ENCODE data around the gene CUL1. TPM values are rescaled to one million over a fixed set of nuclear protein-coding genes. Genes with fewer than 3 reads are reported as not detected.
A peak's percentile ranks its signal among the peaks of the same experiment; 100 is the strongest.

Gene CUL1
- total RNA-seq: 10 to 100 TPM; 46.9 to 48.7 TPM

- H3K9me3 Mint-ChIP-seq: no peaks in the 10 kb centered on the region
- peak within 1 kb of the TSS; percentile 77 for H3K27ac Mint-ChIP-seq
- H3K27me3 Mint-ChIP-seq: peaks cover 2% of the 10 kb centered on the region
- H3K36me3 Mint-ChIP-seq (ENCODE audit: low read depth): peaks cover 7% of the 10 kb centered on the region
- peak; percentile 87 for DNase-seq
- H3K4me1 Mint-ChIP-seq: peaks cover 53% of the 10 kb centered on the region
- ChIA-PET POLR2A (interaction anchor here (0.8 to 3.8 kb wide), 35 partner anchors 9 to 449 kb away, joined by 3 to 46 read pairs (median 4); partner anchors contain the start of genes EZH2, PDIA4, ZNF398 and ZNF425), CTCF (interaction anchor here (1.0 to 1.5 kb wide), 7 partner anchors 10 to 264 kb away, joined by 3 to 5 read pairs (median 5); no protein-coding TSS in a partner anchor)
- peak within 1 kb of the TSS; percentile 87 for H3K4me3 Mint-ChIP-seq
These were observed at the start of gene CUL1 for GRCh38 chr7:148698397-148699023. CUL1 (plus strand) TSS chr7:148698903; CDS start chr7:148730123, 31,220 bp downstream.

GRCh38 chr7:148650232-148650858, 48.4 kb upstream of the CUL1 start:
- H3K9me3 Mint-ChIP-seq: no peaks in the 10 kb centered on the region
- peaks cover 16% of the 10 kb centered on the region for H3K27me3 Mint-ChIP-seq

GRCh38 chr7:148652773-148653172, 45.9 kb upstream of the CUL1 start:
- ChIA-PET CTCF (interaction anchor here (1.2 kb wide), 1 partner anchor 69 kb away, joined by 4 read pairs; no protein-coding TSS in a partner anchor), POLR2A (no interaction called here)
- Mint-ChIP-seq H3K4me1 (no peaks in the 10 kb centered on the region), H3K27me3 (peaks cover 15% of the 10 kb centered on the region), H3K9me3 (no peaks in the 10 kb centered on the region), H3K4me3 (no peak overlapping the region), H3K27ac (no peak overlapping the region), H3K36me3 (ENCODE audit: low read depth) (no peaks in the 10 kb centered on the region)
- no peak for DNase-seq

More at GRCh38 chr7:148650232-148650858, 48.4 kb upstream of the CUL1 start:
- Mint-ChIP-seq H3K4me3 (no peak overlapping the region), H3K36me3 (ENCODE audit: low read depth) (no peaks in the 10 kb centered on the region), H3K4me1 (no peaks in the 10 kb centered on the region), H3K27ac (no peak overlapping the region)
- DNase-seq: no peak
- CTCF ChIA-PET: no interaction called here
- POLR2A ChIA-PET: no interaction called here

- H3K27me3 Mint-ChIP-seq: peaks cover 4% of the 10 kb centered on the region
- H3K9me3 Mint-ChIP-seq: no peaks in the 10 kb centered on the region
- ChIA-PET POLR2A (no interaction called here), CTCF (no interaction called here)
- H3K4me3 Mint-ChIP-seq: no peak overlapping the region
- no peak overlapping the region for H3K27ac Mint-ChIP-seq
- H3K4me1 Mint-ChIP-seq: peaks cover 3% of the 10 kb centered on the region
- H3K36me3 Mint-ChIP-seq (ENCODE audit: low read depth): no peaks in the 10 kb centered on the region
- no peak for DNase-seq
These were observed 40.8 kb upstream of the CUL1 start for GRCh38 chr7:148657929-148658328.

- no peak overlapping the region for H3K4me3 Mint-ChIP-seq
- peaks cover 6% of the 10 kb centered on the region for H3K27me3 Mint-ChIP-seq
- no peaks in the 10 kb centered on the region for H3K9me3 Mint-ChIP-seq
- no peaks in the 10 kb centered on the region for H3K36me3 Mint-ChIP-seq (ENCODE audit: low read depth)
- peaks cover 3% of the 10 kb centered on the region for H3K4me1 Mint-ChIP-seq
- ChIA-PET CTCF (no interaction called here), POLR2A (no interaction called here)
- H3K27ac Mint-ChIP-seq: no peak overlapping the region
- no peak for DNase-seq
These were observed 37.2 kb upstream of the CUL1 start for GRCh38 chr7:148661471-148661870.

- Mint-ChIP-seq H3K27me3 (peaks cover 6% of the 10 kb centered on the region), H3K36me3 (ENCODE audit: low read depth) (no peaks in the 10 kb centered on the region), H3K4me1 (peaks cover 3% of the 10 kb centered on the region), H3K4me3 (no peak overlapping the region), H3K27ac (no peak overlapping the region), H3K9me3 (no peaks in the 10 kb centered on the region)
- ChIA-PET CTCF (no interaction called here), POLR2A (no interaction called here)
- no peak for DNase-seq
These were observed 36.1 kb upstream of the CUL1 start for GRCh38 chr7:148662646-148663045.

GRCh38 chr7:148664324-148664723, 34.4 kb upstream of the CUL1 start:
- Mint-ChIP-seq H3K4me1 (peaks cover 3% of the 10 kb centered on the region), H3K9me3 (no peaks in the 10 kb centered on the region), H3K27me3 (peaks cover 6% of the 10 kb centered on the region), H3K27ac (no peak overlapping the region), H3K4me3 (no peak overlapping the region), H3K36me3 (ENCODE audit: low read depth) (no peaks in the 10 kb centered on the region)
- no peak for DNase-seq
- ChIA-PET POLR2A (no interaction called here), CTCF (no interaction called here)

- H3K9me3 Mint-ChIP-seq: peaks cover under 1% of the 10 kb centered on the region
- no peaks in the 10 kb centered on the region for H3K36me3 Mint-ChIP-seq (ENCODE audit: low read depth)
- H3K4me3 Mint-ChIP-seq: no peak overlapping the region
- ChIA-PET POLR2A (no interaction called here), CTCF (no interaction called here)
- H3K27me3 Mint-ChIP-seq: peaks cover 6% of the 10 kb centered on the region
- peaks cover 3% of the 10 kb centered on the region for H3K4me1 Mint-ChIP-seq
- DNase-seq: no peak
- H3K27ac Mint-ChIP-seq: no peak overlapping the region
These were observed 33.5 kb upstream of the CUL1 start for GRCh38 chr7:148665221-148665620.

- H3K27ac Mint-ChIP-seq: no peak overlapping the region
- peaks cover 4% of the 10 kb centered on the region for H3K4me1 Mint-ChIP-seq
- CTCF ChIA-PET: no interaction called here
- POLR2A ChIA-PET: no interaction called here
- H3K27me3 Mint-ChIP-seq: peaks cover 6% of the 10 kb centered on the region
- DNase-seq: no peak
- H3K9me3 Mint-ChIP-seq: peaks cover 13% of the 10 kb centered on the region
- peaks cover 6% of the 10 kb centered on the region for H3K36me3 Mint-ChIP-seq (ENCODE audit: low read depth)
- no peak overlapping the region for H3K4me3 Mint-ChIP-seq
These were observed 28.8 kb upstream of the CUL1 start for GRCh38 chr7:148669927-148670326.

GRCh38 chr7:148670374-148670773, 28.3 kb upstream of the CUL1 start:
- H3K27me3 Mint-ChIP-seq: peaks cover 1% of the 10 kb centered on the region
- peaks cover 4% of the 10 kb centered on the region for H3K4me1 Mint-ChIP-seq
- H3K9me3 Mint-ChIP-seq: peaks cover 18% of the 10 kb centered on the region
- peaks cover 6% of the 10 kb centered on the region for H3K36me3 Mint-ChIP-seq (ENCODE audit: low read depth)
- no peak overlapping the region for H3K27ac Mint-ChIP-seq
- no peak overlapping the region for H3K4me3 Mint-ChIP-seq
- CTCF ChIA-PET: no interaction called here
- POLR2A ChIA-PET: no interaction called here
- no peak for DNase-seq

- Mint-ChIP-seq H3K27me3 (no peaks in the 10 kb centered on the region), H3K36me3 (ENCODE audit: low read depth) (peaks cover 6% of the 10 kb centered on the region), H3K9me3 (peaks cover 19% of the 10 kb centered on the region), H3K4me3 (no peak overlapping the region), H3K27ac (no peak overlapping the region), H3K4me1 (peaks cover 4% of the 10 kb centered on the region)
- ChIA-PET POLR2A (no interaction called here), CTCF (no interaction called here)
- no peak for DNase-seq
These were observed 27.9 kb upstream of the CUL1 start for GRCh38 chr7:148670807-148671206.

GRCh38 chr7:148672041-148672440, 26.7 kb upstream of the CUL1 start:
- CTCF ChIA-PET: no interaction called here
- Mint-ChIP-seq H3K27ac (no peak overlapping the region), H3K9me3 (peaks cover 19% of the 10 kb centered on the region), H3K27me3 (no peaks in the 10 kb centered on the region), H3K4me3 (no peak overlapping the region), H3K4me1 (peaks cover 4% of the 10 kb centered on the region), H3K36me3 (ENCODE audit: low read depth) (peaks cover 6% of the 10 kb centered on the region)
- no peak for DNase-seq
- POLR2A ChIA-PET: no interaction called here

- CTCF ChIA-PET: no interaction called here
- H3K4me3 Mint-ChIP-seq: no peak overlapping the region
These were observed 24.0 kb upstream of the CUL1 start for GRCh38 chr7:148674689-148675088.

GRCh38 chr7:148676291-148676690, 22.4 kb upstream of the CUL1 start:
- peaks cover 2% of the 10 kb centered on the region for H3K4me1 Mint-ChIP-seq
- no peak overlapping the region for H3K27ac Mint-ChIP-seq

More at GRCh38 chr7:148674689-148675088, 24.0 kb upstream of the CUL1 start:
- Mint-ChIP-seq H3K27me3 (peaks cover 11% of the 10 kb centered on the region), H3K36me3 (ENCODE audit: low read depth) (peaks cover 6% of the 10 kb centered on the region), H3K4me1 (peaks cover 4% of the 10 kb centered on the region), H3K9me3 (peaks cover 19% of the 10 kb centered on the region), H3K27ac (no peak overlapping the region)
- no peak for DNase-seq
- POLR2A ChIA-PET: no interaction called here

More at GRCh38 chr7:148676291-148676690, 22.4 kb upstream of the CUL1 start:
- Mint-ChIP-seq H3K36me3 (ENCODE audit: low read depth) (peaks cover 6% of the 10 kb centered on the region), H3K4me3 (no peak overlapping the region), H3K9me3 (peaks cover 17% of the 10 kb centered on the region), H3K27me3 (peaks cover 23% of the 10 kb centered on the region)
- CTCF ChIA-PET: no interaction called here
- POLR2A ChIA-PET: no interaction called here
- no peak for DNase-seq

All from activated CD4-positive, alpha-beta memory T cell treated with anti-CD3 and anti-CD28 coated beads, Interleukin-2, amount 10 ng/mL, durations not matched to agents 7 days and 5 days (primary cell).